ENCODE data around the gene NLRX1.
"Not testable (repeated sequence)": the region's sequence is repeated elsewhere in the genome, so short reads cannot be mapped to it uniquely, and the experiment has no call there.

Gene NLRX1

DNA sequence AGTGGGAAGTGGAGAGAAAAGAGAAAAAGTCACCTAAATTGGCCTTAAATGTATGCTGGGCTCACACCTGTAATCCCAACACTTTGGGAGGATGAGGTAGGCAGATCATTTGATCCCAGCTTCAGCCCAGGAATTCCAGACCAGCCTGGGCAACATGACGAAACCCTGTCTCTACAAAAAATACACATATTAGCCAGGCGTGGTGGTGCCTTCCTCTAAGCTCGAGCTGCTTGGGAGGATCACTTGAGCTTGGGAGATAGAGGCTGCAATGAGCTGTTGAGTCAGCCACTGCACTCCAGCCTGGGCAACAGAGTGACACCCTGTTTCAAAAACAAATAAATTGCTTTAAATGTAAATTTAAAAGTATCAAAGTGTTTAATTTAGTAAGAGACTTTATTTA is 41.5 kb downstream of the NLRX1 start:
- no peak for DNase-seq

DNA sequence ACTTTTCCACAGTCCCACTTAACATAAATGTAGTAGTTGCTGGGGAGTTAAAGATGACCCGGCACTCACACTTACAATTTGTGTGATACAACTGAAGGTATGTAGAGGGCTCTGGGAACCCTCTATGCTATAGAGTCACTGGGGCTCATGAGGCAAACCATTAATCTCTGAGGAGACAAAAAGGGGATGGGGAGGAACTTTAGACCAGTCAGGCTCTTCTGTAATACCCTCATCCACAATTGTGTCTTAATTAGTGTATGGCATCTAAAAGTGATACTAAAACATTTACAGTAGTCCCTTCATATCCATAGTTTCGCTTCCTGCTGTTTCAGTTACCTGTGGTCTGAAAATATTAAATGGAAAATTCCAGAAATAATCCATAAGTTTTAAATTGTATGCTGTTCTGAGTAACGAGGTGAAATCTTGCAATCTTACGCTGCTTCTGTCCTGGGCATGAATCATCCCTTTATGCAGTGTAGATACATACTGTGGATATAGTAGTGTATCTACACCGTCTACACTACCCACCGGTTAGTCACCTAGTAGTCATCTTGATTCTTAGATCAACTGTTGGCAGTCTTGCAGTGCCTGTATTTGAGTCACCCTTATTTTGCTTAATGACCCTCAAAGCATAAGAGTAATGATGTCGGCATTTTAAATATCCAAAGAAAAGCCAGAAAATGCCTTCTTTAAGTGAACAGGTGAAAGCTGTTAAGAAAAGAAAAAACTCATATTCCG is 49.8 kb downstream of the NLRX1 start:
- DNase-seq, result peak in 1 of 4 experiments; percentile 4

DNA sequence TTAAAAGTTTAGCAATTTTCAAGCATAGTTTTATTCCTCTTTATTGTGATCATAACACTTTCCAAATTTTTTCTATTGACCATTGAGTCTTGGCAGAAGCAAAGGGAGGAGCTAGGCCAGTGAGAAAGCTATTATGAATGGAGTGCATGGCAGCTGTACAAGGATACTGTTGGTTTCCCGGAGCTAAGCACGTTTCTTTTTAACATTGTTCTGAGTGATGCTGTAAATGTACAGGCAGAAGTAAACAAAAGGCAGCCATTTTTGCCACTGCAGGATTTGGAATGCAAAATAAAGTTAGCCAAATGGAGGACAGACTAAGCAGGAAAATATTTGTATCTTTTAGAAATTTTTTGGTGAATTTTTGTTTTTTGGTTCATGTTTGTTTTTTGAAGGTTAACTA is 53.8 kb downstream of the NLRX1 start:
- DNase-seq, result no peak

DNA sequence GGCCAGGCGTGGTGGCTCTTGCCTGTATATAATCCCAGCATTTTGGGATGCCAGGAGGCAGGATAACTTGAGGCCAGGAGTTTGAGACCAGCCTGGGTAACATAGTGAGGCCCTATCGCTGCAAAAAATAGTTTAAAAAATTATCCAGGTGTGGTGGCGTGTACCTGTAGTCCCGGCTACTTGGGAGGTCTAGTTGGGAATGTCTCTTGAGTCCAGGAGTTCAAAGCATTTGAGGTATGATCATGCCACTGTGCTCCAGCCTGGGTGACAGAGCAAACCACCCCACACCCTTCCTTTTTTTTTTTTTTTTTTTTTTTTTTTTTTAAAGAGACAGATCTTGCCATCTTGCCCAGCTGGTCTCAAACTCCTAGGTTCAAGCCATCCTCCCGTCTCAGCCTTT is 54.4 kb downstream of the NLRX1 start:
- DNase-seq, result no peak

DNA sequence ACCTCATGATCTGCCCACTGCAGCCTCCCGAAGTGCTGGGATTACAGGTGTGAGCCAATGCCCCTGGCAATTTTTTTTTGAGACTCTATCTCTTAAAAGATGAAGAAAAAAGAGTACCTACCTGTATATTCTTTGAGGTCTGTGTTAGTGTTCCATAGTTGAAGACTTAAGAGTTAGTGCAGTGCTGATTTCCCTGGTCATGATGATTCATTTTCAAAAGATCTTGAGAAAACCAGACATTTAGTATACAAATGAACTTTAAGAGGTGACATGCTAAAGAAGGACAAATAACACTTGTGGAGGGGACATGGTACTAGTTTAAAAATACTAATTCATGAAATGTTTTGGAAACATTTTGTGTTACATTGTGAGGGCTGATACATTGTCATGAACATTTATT is 55.3 kb downstream of the NLRX1 start:
- no peak for DNase-seq

DNA sequence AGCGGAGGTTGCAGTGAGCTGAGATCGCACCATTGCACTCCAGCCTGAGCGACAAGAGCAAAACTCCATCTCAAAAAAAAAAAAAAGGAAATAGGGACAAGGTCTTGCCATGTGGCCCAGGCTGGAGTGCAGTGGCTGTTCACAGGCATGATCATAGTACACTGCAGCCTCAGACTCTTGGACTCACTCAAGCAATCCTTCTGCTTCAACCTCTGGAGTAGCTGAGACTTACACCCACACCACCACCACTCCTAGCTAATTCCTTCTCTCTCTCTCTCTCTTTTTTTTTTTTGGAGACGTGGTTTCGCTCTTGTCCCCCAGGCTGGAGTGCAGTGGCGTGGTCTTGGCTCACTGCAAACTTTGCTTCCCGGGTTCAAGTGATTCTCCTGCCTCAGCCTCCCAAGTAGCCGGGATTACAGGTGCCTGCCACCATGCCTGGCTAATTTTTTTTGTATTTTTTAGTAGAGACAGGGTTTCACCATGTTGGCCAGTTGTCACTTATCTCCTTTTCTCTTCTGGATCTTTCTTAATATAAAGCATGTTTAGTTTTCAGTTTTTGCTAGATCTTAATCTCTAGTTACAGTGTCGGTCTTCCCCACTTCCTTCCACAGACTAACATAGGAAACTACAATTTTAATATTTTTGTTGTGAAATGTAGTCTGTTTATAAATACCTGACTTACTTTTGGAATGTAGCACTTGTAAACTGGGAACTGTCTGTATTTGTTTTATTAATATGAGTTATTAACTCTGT is 60.2 kb downstream of the NLRX1 start:
- not testable (repeated sequence) for DNase-seq

DNA sequence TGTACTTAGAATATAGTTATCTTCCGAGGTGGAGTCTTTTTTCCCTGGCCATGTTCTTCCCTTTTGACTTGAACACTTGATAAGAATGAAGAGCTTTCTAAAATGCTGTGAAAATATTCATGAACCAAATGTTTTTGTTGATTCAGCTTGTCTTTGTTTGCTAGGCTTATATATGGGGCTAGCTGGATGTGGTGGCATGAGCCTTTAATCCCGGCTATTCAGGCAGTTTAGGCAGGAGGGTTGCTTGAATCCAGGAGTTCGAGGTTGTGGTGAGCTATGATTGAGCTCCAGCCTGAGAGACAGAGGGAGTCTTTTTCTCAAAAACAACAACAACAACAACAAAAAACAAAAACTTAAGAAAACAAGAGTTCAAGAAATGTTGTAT is 60.8 kb downstream of the NLRX1 start:
- DNase-seq, result no peak

DNA sequence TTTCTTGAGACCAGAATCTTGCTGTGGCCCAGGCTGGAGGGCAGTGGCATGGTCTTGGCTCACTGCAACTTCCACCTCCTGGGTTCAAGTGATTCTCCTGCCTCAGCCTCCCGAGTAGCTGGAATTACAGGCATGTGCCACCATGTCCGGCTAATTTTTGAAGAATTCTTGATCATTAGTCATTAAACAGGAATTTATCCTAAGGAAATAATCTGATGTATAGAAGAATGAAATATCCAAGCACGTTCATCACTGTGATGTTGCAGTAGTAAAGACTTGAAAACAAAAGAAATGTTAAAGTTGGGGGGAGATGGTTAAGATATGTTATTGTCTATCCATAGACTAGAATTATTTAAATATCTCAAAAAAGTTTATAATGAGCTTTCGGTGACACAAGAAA is 61.2 kb downstream of the NLRX1 start:
- no peak for DNase-seq
